HL-60 (cell line): ENCODE measurements around the gene COX10.

Source experiments
- POLR2AphosphoS5 ChIP-seq: IDR thresholded peaks from 2 replicates; pipeline ENCODE4 v1.6.1; 2012; ENCODE audit warnings: low read depth
- TF ChIP-seq, protein P1 (sequence below): IDR thresholded peaks from one replicate; pipeline ENCODE4 v1.5.1; 2011; ENCODE audit warnings: low read length, control low read depth, inconsistent platforms; ENCODE audit not compliant: insufficient read depth
- TF ChIP-seq, protein P2 (sequence below): IDR thresholded peaks from 2 replicates; pipeline ENCODE4 v1.6.1; 2012; ENCODE audit warnings: low read depth; ENCODE audit not compliant: insufficient replicate concordance

DNA sequence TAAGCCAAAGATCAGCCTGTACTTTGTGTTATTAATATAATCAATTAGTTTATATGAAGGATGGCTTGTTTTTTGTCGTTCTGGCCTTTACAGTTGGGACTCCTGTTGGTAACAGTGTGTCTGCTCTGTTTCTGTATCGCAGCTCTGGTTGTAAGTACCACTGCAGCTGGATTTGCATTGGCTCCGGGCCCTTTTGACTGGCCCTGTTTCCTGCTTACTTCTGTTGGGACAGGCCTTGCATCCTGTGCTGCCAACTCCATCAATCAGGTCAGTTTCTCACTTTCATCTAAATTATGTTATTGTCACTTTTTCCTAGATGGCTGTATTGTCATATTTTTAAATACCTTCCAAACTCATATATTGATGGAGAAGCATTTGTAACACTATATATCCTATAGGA, 32.7 kb downstream of the COX10 start:
- TF ChIP-seq, protein P1, sequence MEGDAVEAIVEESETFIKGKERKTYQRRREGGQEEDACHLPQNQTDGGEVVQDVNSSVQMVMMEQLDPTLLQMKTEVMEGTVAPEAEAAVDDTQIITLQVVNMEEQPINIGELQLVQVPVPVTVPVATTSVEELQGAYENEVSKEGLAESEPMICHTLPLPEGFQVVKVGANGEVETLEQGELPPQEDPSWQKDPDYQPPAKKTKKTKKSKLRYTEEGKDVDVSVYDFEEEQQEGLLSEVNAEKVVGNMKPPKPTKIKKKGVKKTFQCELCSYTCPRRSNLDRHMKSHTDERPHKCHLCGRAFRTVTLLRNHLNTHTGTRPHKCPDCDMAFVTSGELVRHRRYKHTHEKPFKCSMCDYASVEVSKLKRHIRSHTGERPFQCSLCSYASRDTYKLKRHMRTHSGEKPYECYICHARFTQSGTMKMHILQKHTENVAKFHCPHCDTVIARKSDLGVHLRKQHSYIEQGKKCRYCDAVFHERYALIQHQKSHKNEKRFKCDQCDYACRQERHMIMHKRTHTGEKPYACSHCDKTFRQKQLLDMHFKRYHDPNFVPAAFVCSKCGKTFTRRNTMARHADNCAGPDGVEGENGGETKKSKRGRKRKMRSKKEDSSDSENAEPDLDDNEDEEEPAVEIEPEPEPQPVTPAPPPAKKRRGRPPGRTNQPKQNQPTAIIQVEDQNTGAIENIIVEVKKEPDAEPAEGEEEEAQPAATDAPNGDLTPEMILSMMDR = no peak
- TF ChIP-seq, protein P2, sequence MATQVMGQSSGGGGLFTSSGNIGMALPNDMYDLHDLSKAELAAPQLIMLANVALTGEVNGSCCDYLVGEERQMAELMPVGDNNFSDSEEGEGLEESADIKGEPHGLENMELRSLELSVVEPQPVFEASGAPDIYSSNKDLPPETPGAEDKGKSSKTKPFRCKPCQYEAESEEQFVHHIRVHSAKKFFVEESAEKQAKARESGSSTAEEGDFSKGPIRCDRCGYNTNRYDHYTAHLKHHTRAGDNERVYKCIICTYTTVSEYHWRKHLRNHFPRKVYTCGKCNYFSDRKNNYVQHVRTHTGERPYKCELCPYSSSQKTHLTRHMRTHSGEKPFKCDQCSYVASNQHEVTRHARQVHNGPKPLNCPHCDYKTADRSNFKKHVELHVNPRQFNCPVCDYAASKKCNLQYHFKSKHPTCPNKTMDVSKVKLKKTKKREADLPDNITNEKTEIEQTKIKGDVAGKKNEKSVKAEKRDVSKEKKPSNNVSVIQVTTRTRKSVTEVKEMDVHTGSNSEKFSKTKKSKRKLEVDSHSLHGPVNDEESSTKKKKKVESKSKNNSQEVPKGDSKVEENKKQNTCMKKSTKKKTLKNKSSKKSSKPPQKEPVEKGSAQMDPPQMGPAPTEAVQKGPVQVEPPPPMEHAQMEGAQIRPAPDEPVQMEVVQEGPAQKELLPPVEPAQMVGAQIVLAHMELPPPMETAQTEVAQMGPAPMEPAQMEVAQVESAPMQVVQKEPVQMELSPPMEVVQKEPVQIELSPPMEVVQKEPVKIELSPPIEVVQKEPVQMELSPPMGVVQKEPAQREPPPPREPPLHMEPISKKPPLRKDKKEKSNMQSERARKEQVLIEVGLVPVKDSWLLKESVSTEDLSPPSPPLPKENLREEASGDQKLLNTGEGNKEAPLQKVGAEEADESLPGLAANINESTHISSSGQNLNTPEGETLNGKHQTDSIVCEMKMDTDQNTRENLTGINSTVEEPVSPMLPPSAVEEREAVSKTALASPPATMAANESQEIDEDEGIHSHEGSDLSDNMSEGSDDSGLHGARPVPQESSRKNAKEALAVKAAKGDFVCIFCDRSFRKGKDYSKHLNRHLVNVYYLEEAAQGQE = no peak
- TF ChIP-seq POLR2AphosphoS5 = no peak
